ENCODE data around the gene CDRT15. TPM values are rescaled to one million over a fixed set of nuclear protein-coding genes. Genes with fewer than 3 reads are reported as not detected.

Gene CDRT15
- total and polyA plus RNA-seq, 4 donors = 0.95 TPM; not detected in 3

- Histone ChIP-seq H3K27me3 (ENCODE audit: control insufficient read depth, insufficient read depth, low read length) (no peaks in the 10 kb centered on the region), H3K4me1 (ENCODE audit: control insufficient read depth, insufficient read depth, low read length) (peaks cover 3% of the 10 kb centered on the region), H3K4me3 (ENCODE audit: low read depth, low read length) (no peak overlapping the region), H3K9me3 (ENCODE audit: control insufficient read depth, insufficient read depth, low read length) (no peaks in the 10 kb centered on the region), H3K36me3 (ENCODE audit: control insufficient read depth, insufficient read depth, low read length) (peaks cover 15% of the 10 kb centered on the region), H3K27ac (ENCODE audit: low read depth, low read length) (no peak overlapping the region)
- no peak for DNase-seq (ENCODE audit: low read depth in 4 of 6, low spot score in 6 of 6)
- WGBS (ENCODE audit: insufficient coverage) = 95% methylated on average over 3 of the region's 10 CpGs
Observed at GRCh38 chr17:14202388-14203166, 34.1 kb downstream of the CDRT15 start.

- H3K36me3 ChIP-seq (ENCODE audit: control insufficient read depth, insufficient read depth, low read length) = peaks cover 11% of the 10 kb centered on the region
- no peak overlapping the region for H3K27ac ChIP-seq (ENCODE audit: low read depth, low read length)
- peaks cover 3% of the 10 kb centered on the region for H3K4me1 ChIP-seq (ENCODE audit: control insufficient read depth, insufficient read depth, low read length)
- DNase-seq (ENCODE audit: low read depth in 4 of 6, low spot score in 6 of 6) = no peak
- no peak overlapping the region for H3K4me3 ChIP-seq (ENCODE audit: low read depth, low read length)
- H3K27me3 ChIP-seq (ENCODE audit: control insufficient read depth, insufficient read depth, low read length) = no peaks in the 10 kb centered on the region
- H3K9me3 ChIP-seq (ENCODE audit: control insufficient read depth, insufficient read depth, low read length) = no peaks in the 10 kb centered on the region
- WGBS (ENCODE audit: insufficient coverage) = no CpG with 5 or more reads among the region's 4 CpGs
Observed at GRCh38 chr17:14201988-14202380, 34.7 kb downstream of the CDRT15 start.

GRCh38 chr17:14201021-14201987 is 35.4 kb downstream of the CDRT15 start:
- H3K27ac ChIP-seq (ENCODE audit: low read depth, low read length) = no peak overlapping the region
- DNase-seq (ENCODE audit: low read depth in 4 of 6, low spot score in 6 of 6) = peak in 1 of 6 donors; percentile 28
- H3K4me3 ChIP-seq (ENCODE audit: low read depth, low read length) = no peak overlapping the region
- 77% methylated on average over 6 of the region's 10 CpGs for WGBS (ENCODE audit: insufficient coverage)
- no peaks in the 10 kb centered on the region for H3K27me3 ChIP-seq (ENCODE audit: control insufficient read depth, insufficient read depth, low read length)
- peaks cover 3% of the 10 kb centered on the region for H3K4me1 ChIP-seq (ENCODE audit: control insufficient read depth, insufficient read depth, low read length)
- no peaks in the 10 kb centered on the region for H3K9me3 ChIP-seq (ENCODE audit: control insufficient read depth, insufficient read depth, low read length)
- H3K36me3 ChIP-seq (ENCODE audit: control insufficient read depth, insufficient read depth, low read length) = peaks cover 4% of the 10 kb centered on the region

- Histone ChIP-seq H3K27ac (ENCODE audit: low read depth, low read length) (no peak overlapping the region), H3K4me3 (ENCODE audit: low read depth, low read length) (no peak overlapping the region), H3K9me3 (ENCODE audit: control insufficient read depth, insufficient read depth, low read length) (no peaks in the 10 kb centered on the region), H3K36me3 (ENCODE audit: control insufficient read depth, insufficient read depth, low read length) (no peaks in the 10 kb centered on the region), H3K27me3 (ENCODE audit: control insufficient read depth, insufficient read depth, low read length) (no peaks in the 10 kb centered on the region), H3K4me1 (ENCODE audit: control insufficient read depth, insufficient read depth, low read length) (peaks cover 3% of the 10 kb centered on the region)
- WGBS (ENCODE audit: insufficient coverage) = 100% methylated on average over 1 of the region's 4 CpGs
- no peak for DNase-seq (ENCODE audit: low read depth in 4 of 6, low spot score in 6 of 6)
Observed at GRCh38 chr17:14200354-14200753, 36.3 kb downstream of the CDRT15 start.

GRCh38 chr17:14199601-14200000 is 37.1 kb downstream of the CDRT15 start:
- no peaks in the 10 kb centered on the region for H3K27me3 ChIP-seq (ENCODE audit: control insufficient read depth, insufficient read depth, low read length)
- H3K36me3 ChIP-seq (ENCODE audit: control insufficient read depth, insufficient read depth, low read length) = no peaks in the 10 kb centered on the region
- no peak overlapping the region for H3K27ac ChIP-seq (ENCODE audit: low read depth, low read length)
- DNase-seq (ENCODE audit: low read depth in 4 of 6, low spot score in 6 of 6) = no peak
- WGBS (ENCODE audit: insufficient coverage) = 75% methylated on average over 1 of the region's 5 CpGs
- no peak overlapping the region for H3K4me3 ChIP-seq (ENCODE audit: low read depth, low read length)
- H3K4me1 ChIP-seq (ENCODE audit: control insufficient read depth, insufficient read depth, low read length) = peaks cover 3% of the 10 kb centered on the region
- no peaks in the 10 kb centered on the region for H3K9me3 ChIP-seq (ENCODE audit: control insufficient read depth, insufficient read depth, low read length)

- Histone ChIP-seq H3K9me3 (ENCODE audit: control insufficient read depth, insufficient read depth, low read length) (no peaks in the 10 kb centered on the region), H3K4me1 (ENCODE audit: control insufficient read depth, insufficient read depth, low read length) (peaks cover 3% of the 10 kb centered on the region), H3K27me3 (ENCODE audit: control insufficient read depth, insufficient read depth, low read length) (no peaks in the 10 kb centered on the region), H3K36me3 (ENCODE audit: control insufficient read depth, insufficient read depth, low read length) (no peaks in the 10 kb centered on the region), H3K4me3 (ENCODE audit: low read depth, low read length) (no peak overlapping the region), H3K27ac (ENCODE audit: low read depth, low read length) (no peak overlapping the region)
- WGBS (ENCODE audit: insufficient coverage) = no CpG with 5 or more reads among the region's 4 CpGs
- DNase-seq (ENCODE audit: low read depth in 4 of 6, low spot score in 6 of 6) = no peak
Observed at GRCh38 chr17:14198575-14198974, 38.1 kb downstream of the CDRT15 start.

GRCh38 chr17:14198013-14198412 is 38.6 kb downstream of the CDRT15 start:
- H3K36me3 ChIP-seq (ENCODE audit: control insufficient read depth, insufficient read depth, low read length) = peaks cover 1% of the 10 kb centered on the region
- no peak for DNase-seq (ENCODE audit: low read depth in 4 of 6, low spot score in 6 of 6)
- no peak overlapping the region for H3K27ac ChIP-seq (ENCODE audit: low read depth, low read length)
- H3K4me3 ChIP-seq (ENCODE audit: low read depth, low read length) = no peak overlapping the region
- H3K27me3 ChIP-seq (ENCODE audit: control insufficient read depth, insufficient read depth, low read length) = no peaks in the 10 kb centered on the region
- peaks cover 3% of the 10 kb centered on the region for H3K4me1 ChIP-seq (ENCODE audit: control insufficient read depth, insufficient read depth, low read length)
- no peaks in the 10 kb centered on the region for H3K9me3 ChIP-seq (ENCODE audit: control insufficient read depth, insufficient read depth, low read length)
- WGBS (ENCODE audit: insufficient coverage) = 10% methylated on average over 2 of the region's 6 CpGs

GRCh38 chr17:14197586-14197985 is 39.1 kb downstream of the CDRT15 start:
- DNase-seq (ENCODE audit: low read depth in 4 of 6, low spot score in 6 of 6) = no peak
- Histone ChIP-seq H3K27me3 (ENCODE audit: control insufficient read depth, insufficient read depth, low read length) (no peaks in the 10 kb centered on the region), H3K9me3 (ENCODE audit: control insufficient read depth, insufficient read depth, low read length) (no peaks in the 10 kb centered on the region), H3K4me1 (ENCODE audit: control insufficient read depth, insufficient read depth, low read length) (peaks cover 3% of the 10 kb centered on the region), H3K4me3 (ENCODE audit: low read depth, low read length) (no peak overlapping the region), H3K27ac (ENCODE audit: low read depth, low read length) (no peak overlapping the region), H3K36me3 (ENCODE audit: control insufficient read depth, insufficient read depth, low read length) (peaks cover 3% of the 10 kb centered on the region)
- WGBS (ENCODE audit: insufficient coverage) = no CpG with 5 or more reads among the region's 4 CpGs

- Histone ChIP-seq H3K27ac (ENCODE audit: low read depth, low read length) (no peak overlapping the region), H3K27me3 (ENCODE audit: control insufficient read depth, insufficient read depth, low read length) (no peaks in the 10 kb centered on the region), H3K36me3 (ENCODE audit: control insufficient read depth, insufficient read depth, low read length) (peaks cover 3% of the 10 kb centered on the region), H3K4me1 (ENCODE audit: control insufficient read depth, insufficient read depth, low read length) (peaks cover 3% of the 10 kb centered on the region), H3K9me3 (ENCODE audit: control insufficient read depth, insufficient read depth, low read length) (no peaks in the 10 kb centered on the region), H3K4me3 (ENCODE audit: low read depth, low read length) (no peak overlapping the region)
- WGBS (ENCODE audit: insufficient coverage) = 83% methylated on average over 1 of the region's 2 CpGs
- DNase-seq (ENCODE audit: low read depth in 4 of 6, low spot score in 6 of 6) = no peak
Observed at GRCh38 chr17:14197057-14197456, 39.6 kb downstream of the CDRT15 start.

All from spinal cord (tissue), 10 donors.